SK-N-SH (cell line): ENCODE results near the gene ATP6V0A1.

Experiments
- EZH2phosphoT487 ChIP-seq: fragments of 200-600 bp; sonication (generic); IDR thresholded peaks from 2 replicates; pipeline ENCODE4 v1.6.1; 2017; ENCODE audit warnings: low read depth, mixed run types, mild to moderate bottlenecking, antibody characterized with exemption, moderate library complexity, borderline replicate concordance
- SMC3 ChIP-seq: IDR thresholded peaks from 2 replicates; pipeline ENCODE4 v1.6.1; 2012; ENCODE audit warnings: low read depth, low read length, improper control_type of control experiment

DNA sequence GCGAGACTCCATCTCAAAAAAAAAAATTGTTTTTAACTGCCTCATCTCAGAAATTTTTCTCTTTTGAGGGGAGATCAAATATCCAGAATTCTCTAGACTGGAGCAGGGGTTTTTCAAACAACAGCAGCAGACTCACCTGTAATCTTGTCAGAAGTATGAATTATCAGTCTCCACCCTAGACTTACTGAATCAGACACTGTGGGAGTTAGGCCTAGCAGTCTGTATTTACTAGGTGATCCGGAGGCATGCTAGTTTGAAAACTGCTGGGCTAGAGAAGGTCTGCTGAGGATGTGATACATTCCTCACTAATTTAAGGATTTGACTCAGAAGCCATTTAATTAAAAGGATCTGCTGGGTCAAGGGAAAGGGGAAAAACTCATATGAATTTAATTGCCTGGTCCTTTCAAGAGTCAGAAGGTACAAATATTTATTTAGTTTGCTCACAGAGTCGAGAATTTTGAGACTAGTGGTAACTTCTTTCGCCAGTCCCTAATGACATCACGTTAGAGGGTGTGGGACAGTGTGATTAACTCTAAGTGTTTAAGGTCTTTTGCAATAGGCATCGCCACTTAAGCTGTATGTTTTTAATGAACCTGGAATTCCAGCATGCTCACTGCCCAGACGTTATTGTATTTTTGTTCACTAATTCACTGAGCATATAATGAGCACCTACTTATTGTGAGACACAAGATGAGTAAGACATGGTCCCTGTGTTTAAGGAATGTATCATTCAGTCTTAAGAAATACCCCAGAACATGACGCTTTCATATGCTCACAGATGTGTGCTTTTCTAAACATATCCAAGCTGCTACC, 14.2 kb downstream of the ATP6V0A1 start:
- TF ChIP-seq EZH2phosphoT487 = no peak
- TF ChIP-seq SMC3 = no peak
